PFSK-1 (cell line): ENCODE data around the gene ENKD1.

Source experiments
- FOXP2 ChIP-seq: optimal IDR thresholded peaks from 2 replicates; pipeline ENCODE3; 2011; ENCODE audit warnings: borderline replicate concordance, control low read depth, inconsistent platforms; ENCODE audit not compliant: insufficient read depth; ENCODE audit errors: extremely low read length, extremely low read depth
- POLR2AphosphoS5 ChIP-seq: IDR thresholded peaks from 2 replicates; pipeline ENCODE4 v1.6.1; 2012; ENCODE audit warnings: low read depth, mild to moderate bottlenecking, control low read depth, low read length, moderate library complexity
- REST ChIP-seq, 2 experiments: IDR thresholded peaks; 2 replicates each; pipeline versions ENCODE4 v1.6.1 to v1.8.0; 2011 to 2012; ENCODE audit warnings: low read depth in 2 of 2, low read length in 2 of 2, control low read depth in 1 of 2, inconsistent platforms in 1 of 2, mild to moderate bottlenecking in 1 of 2, moderate library complexity in 1 of 2; ENCODE audit not compliant: insufficient read depth in 1 of 2
- SIN3A ChIP-seq: IDR thresholded peaks from 2 replicates; pipeline ENCODE4 v1.6.1; 2012; ENCODE audit warnings: mild to moderate bottlenecking, low read length, moderate library complexity, borderline replicate concordance; ENCODE audit not compliant: insufficient read depth
- TAF1 ChIP-seq: IDR thresholded peaks from 2 replicates; pipeline ENCODE4 v1.6.1; 2012; ENCODE audit warnings: low read length, control low read depth, borderline replicate concordance; ENCODE audit not compliant: insufficient read depth

The ENKD1 gene

DNA sequence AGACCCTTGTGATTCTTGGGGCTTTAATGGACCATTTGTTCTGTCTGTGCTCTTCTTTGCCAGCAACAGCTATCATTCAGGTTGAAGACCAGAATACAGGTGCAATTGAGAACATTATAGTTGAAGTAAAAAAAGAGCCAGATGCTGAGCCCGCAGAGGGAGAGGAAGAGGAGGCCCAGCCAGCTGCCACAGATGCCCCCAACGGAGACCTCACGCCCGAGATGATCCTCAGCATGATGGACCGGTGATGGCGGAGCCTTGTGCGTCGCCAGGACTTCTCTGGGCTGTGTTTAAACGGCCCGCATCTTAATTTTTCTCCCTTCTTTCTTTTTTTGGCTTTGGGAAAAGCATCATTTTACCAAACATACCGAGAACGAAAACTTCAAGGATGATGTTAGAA is 28.9 kb downstream of the ENKD1 start:
- TF ChIP-seq SIN3A (no peak), FOXP2 (no peak), REST (IDR thresholded peaks at IDR 0.05; ENCODE audit: insufficient read depth in 1 of 2, low read depth in 2 of 2, low read length in 2 of 2) (no peak), TAF1 (no peak), POLR2AphosphoS5 (no peak)

GRCh38 chr16:67636713-67637112 is 29.8 kb downstream of the ENKD1 start:
- no peak for TF ChIP-seq FOXP2
- TF ChIP-seq TAF1: no peak
- TF ChIP-seq POLR2AphosphoS5: no peak
- no peak for TF ChIP-seq SIN3A
- TF ChIP-seq REST (IDR thresholded peaks at IDR 0.05; ENCODE audit: insufficient read depth in 1 of 2, low read depth in 2 of 2, low read length in 2 of 2): no peak

- TF ChIP-seq SIN3A (no peak), TAF1 (no peak), REST (IDR thresholded peaks at IDR 0.05; ENCODE audit: insufficient read depth in 1 of 2, low read depth in 2 of 2, low read length in 2 of 2) (no peak), FOXP2 (no peak), POLR2AphosphoS5 (no peak)
Measured at GRCh38 chr16:67632415-67633172, 34.0 kb downstream of the ENKD1 start.

GRCh38 chr16:67628216-67628615 is 38.3 kb downstream of the ENKD1 start:
- TF ChIP-seq POLR2AphosphoS5: no peak
- TF ChIP-seq SIN3A: no peak
- no peak for TF ChIP-seq FOXP2
- no peak for TF ChIP-seq REST (IDR thresholded peaks at IDR 0.05; ENCODE audit: insufficient read depth in 1 of 2, low read depth in 2 of 2, low read length in 2 of 2)
- no peak for TF ChIP-seq TAF1

DNA sequence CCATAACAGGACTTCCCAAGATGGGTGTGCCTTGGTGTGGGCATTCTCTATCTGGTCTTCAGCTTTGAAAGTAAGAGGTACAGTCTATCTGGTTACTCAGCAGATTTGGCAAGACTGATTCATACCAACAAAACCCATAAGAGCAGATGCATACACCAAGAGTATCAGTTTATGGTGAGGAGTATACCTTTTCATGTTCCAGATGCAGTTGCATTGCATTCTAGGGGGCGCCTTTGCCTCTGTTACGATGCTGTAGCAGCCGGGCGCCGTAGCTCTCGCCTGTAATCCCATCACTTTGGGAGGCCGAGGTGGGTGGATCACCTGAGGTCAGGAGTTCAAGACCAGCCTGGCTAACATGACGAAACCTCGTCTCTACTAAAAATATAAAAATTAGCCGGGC is 52.7 kb downstream of the ENKD1 start:
- TF ChIP-seq TAF1 (no peak), FOXP2 (no peak), POLR2AphosphoS5 (no peak), SIN3A (no peak), REST (IDR thresholded peaks at IDR 0.05; ENCODE audit: insufficient read depth in 1 of 2, low read depth in 2 of 2, low read length in 2 of 2) (no peak)
